HepG2 (cell line): ENCODE measurements around the gene RAB17. TPM values are rescaled to one million over a fixed set of nuclear protein-coding genes. Genes with fewer than 3 reads are reported as not detected.
A peak's percentile ranks its signal among the peaks of the same experiment; 100 is the strongest.

ENCODE experiments used
- ATAC-seq: fragments of 200-7000 bp; cut with Tn5 transposase; 3 replicates; pipeline ENCODE4 v1.9.1; 2020; ENCODE audit warnings: mild to moderate bottlenecking, moderate library complexity
- BruUV-seq: library from RNA; stranded (reverse); fragments of 400-500 nt; replicated peaks from 2 replicates; lab custom pipeline; 2021; lab: Mats Ljungman, UMichigan
- CTCF ChIA-PET: fragments of 300-600 bp; formaldehyde crosslinking; extraction: SDS; loops from one replicate; lab custom pipeline; 2021; ENCODE audit warnings: low total read pairs, inconsistent platforms, low intra/inter-chr PET ratio; lab: Yijun Ruan, JAX
- POLR2A ChIA-PET: fragments of 350-600 bp; sonication (Branson Sonifier 250); formaldehyde crosslinking; loops from one replicate; lab custom pipeline; 2020; ENCODE audit warnings: antibody characterized with exemption, inconsistent platforms; lab: Yijun Ruan, JAX
- DNase-seq: peaks from one replicate; pipeline ENCODE4 v3.0.0-alpha.2; 2015; ENCODE audit warnings: low spot score
- FAIRE-seq: peaks from 3 replicates; lab custom pipeline; 2011; peaks lifted over from hg19 to GRCh38; lab: Jason Lieb, UNC
- H2AFZ ChIP-seq: one replicate; pipeline ENCODE4 v1.6.1; 2011; ENCODE audit warnings: low read length, inconsistent platforms
- H3K27ac ChIP-seq: fragments of 300-600 bp; 3 replicates; pipeline ENCODE4 v1.8.0; 2011; ENCODE audit warnings: mixed run types, mild to moderate bottlenecking, mixed read lengths, low read length, inconsistent platforms; ENCODE audit not compliant: insufficient read depth; ENCODE audit errors: extremely low read length
- H3K27me3 ChIP-seq, 2 experiments: fragments of 200-600 bp in 1 of 2; 2 replicates in 1 of 2; 3 replicates in 1 of 2; pipeline versions ENCODE4 v1.6.0 to v1.8.0; 2011; ENCODE audit warnings: low read length in 2 of 2, mild to moderate bottlenecking in 2 of 2, moderate library complexity in 2 of 2, inconsistent platforms in 1 of 2; ENCODE audit not compliant: insufficient read depth in 2 of 2, control insufficient read depth in 1 of 2
- H3K36me3 ChIP-seq, 2 experiments: fragments of 200-600 bp in 1 of 2; replicated peaks in 1 of 2; 2 replicates in 1 of 2; 3 replicates in 1 of 2; pipeline versions ENCODE4 v1.5.1 to v1.8.0; 2011; ENCODE audit warnings: low read length in 2 of 2, inconsistent platforms in 1 of 2; ENCODE audit not compliant: insufficient read depth in 2 of 2, control insufficient read depth in 1 of 2
- H3K4me1 ChIP-seq: 2 replicates; pipeline ENCODE4 v1.5.1; 2012; ENCODE audit warnings: low read length, inconsistent platforms; ENCODE audit not compliant: insufficient read depth
- H3K4me2 ChIP-seq: 2 replicates; pipeline ENCODE4 v1.6.0; 2011; ENCODE audit warnings: low read depth, low read length, inconsistent platforms
- H3K4me3 ChIP-seq, 3 experiments: fragments of 200-600 bp in 1 of 3; sonication (generic), shearing (Covaris generic) in 1 of 3; replicated peaks in 1 of 3; 2 replicates each; pipeline ENCODE4 v1.5.1; 2011 to 2016; ENCODE audit warnings: low read length in 3 of 3, inconsistent platforms in 2 of 3, low read depth in 2 of 3, mild to moderate bottlenecking in 2 of 3, control low read depth in 1 of 3, mixed read lengths in 1 of 3; ENCODE audit not compliant: insufficient read depth in 1 of 3
- H3K79me2 ChIP-seq: one replicate; pipeline ENCODE4 v1.6.1; 2011; ENCODE audit warnings: low read length, inconsistent platforms; ENCODE audit not compliant: insufficient read depth
- H3K9ac ChIP-seq: 2 replicates; pipeline ENCODE4 v1.6.0; 2011; ENCODE audit warnings: mild to moderate bottlenecking, low read depth, low read length, inconsistent platforms; ENCODE audit not compliant: insufficient read depth
- H3K9me3 ChIP-seq: 2 replicates; pipeline ENCODE4 v1.5.1; 2012; ENCODE audit warnings: mild to moderate bottlenecking, low read length
- H4K20me1 ChIP-seq: 2 replicates; pipeline ENCODE4 v1.6.0; 2011; ENCODE audit warnings: inconsistent platforms, mild to moderate bottlenecking, low read length, moderate library complexity; ENCODE audit not compliant: insufficient read depth
- AGO1 ChIP-seq: fragments of 200-400 bp; formaldehyde crosslinking; IDR thresholded peaks from 2 replicates; pipeline ENCODE4 v1.6.1; 2017; ENCODE audit warnings: mild to moderate bottlenecking, low read depth, low read length, moderate library complexity; ENCODE audit not compliant: poor library complexity, severe bottlenecking
- AGO2 ChIP-seq: fragments of 200-400 bp; formaldehyde crosslinking; optimal IDR thresholded peaks from 2 replicates; pipeline ENCODE3; 2017; ENCODE audit warnings: mild to moderate bottlenecking, low read depth, low read length, moderate library complexity
- ARID5B ChIP-seq: IDR thresholded peaks from 2 replicates; pipeline ENCODE4 v1.4.0; 2020; ENCODE audit warnings: mild to moderate bottlenecking, missing genetic modification reagents
- MLXIP ChIP-seq: sonication (generic); formaldehyde crosslinking; IDR thresholded peaks from 2 replicates; pipeline ENCODE4 v1.9.0; 2021; ENCODE audit warnings: missing genetic modification reagents, borderline replicate concordance
- NR2C2 ChIP-seq: sonication (generic); formaldehyde crosslinking; IDR thresholded peaks from 2 replicates; pipeline ENCODE4 v1.4.0; 2020; ENCODE audit warnings: missing genetic modification reagents, mild to moderate bottlenecking, moderate library complexity, borderline replicate concordance
- ZNF143 ChIP-seq: sonication (generic); formaldehyde crosslinking; IDR thresholded peaks from 2 replicates; pipeline ENCODE4 v1.4.0; 2020; ENCODE audit warnings: missing genetic modification reagents
- ZNF605 ChIP-seq: sonication (generic); formaldehyde crosslinking; IDR thresholded peaks from 2 replicates; pipeline ENCODE4 v1.8.0; 2022; ENCODE audit warnings: mild to moderate bottlenecking, missing genetic modification reagents
- ZNF614 ChIP-seq: IDR thresholded peaks from 2 replicates; pipeline ENCODE4 v1.6.1; 2018; ENCODE audit warnings: missing biosample characterization, missing genetic modification reagents, inconsistent platforms, borderline replicate concordance
- ZNF720 ChIP-seq: sonication (generic); formaldehyde crosslinking; IDR thresholded peaks from 2 replicates; pipeline ENCODE4 v1.4.0; 2020; ENCODE audit warnings: missing genetic modification reagents
- WGBS: methylation state at CpG from one replicate; pipeline ENCODE4 v1.1.6; 2017; ENCODE audit warnings: low lambda C conversion rate; 5-methylcytosine and 5-hydroxymethylcytosine counted together
- in situ Hi-C: cut with HindIII; loops from 2 replicates; pipeline ENCODE4 v1.10.0; 2017; ENCODE audit warnings: low pct_unique_long_range_greater_than_20kb; ENCODE audit not compliant: extremely low pct_ligation_motif_present
- intact Hi-C: fragments of 100-400 bp; cut with micrococcal nuclease; formaldehyde crosslinking; loops from one replicate; pipeline ENCODE4 v1.10.0; 2022; ENCODE audit not compliant: unreplicated experiment
- polyA plus RNA-seq, 8 experiments: library from polyadenylated mRNA; depleted of rRNA in 3 of 8; stranded (reverse) in 7 of 8; unstranded in 1 of 8; fragments of >200 nt; fragmentation: Illumina TruSeq in 4 of 8; extraction: Trizol in 4 of 8; gene quantifications; 2 replicates each; pipeline versions ENCODE4 v1.2.1 to v1.2.3, GENCODE V29; 2011 to 2016; ENCODE audit warnings: low read depth in 4 of 8, missing spikeins in 1 of 8, mixed read lengths in 1 of 8; ENCODE audit not compliant: insufficient read depth in 1 of 8
- total RNA-seq, 5 experiments: library from RNA; depleted of rRNA; stranded (reverse); fragments of >200 nt; fragmentation: Illumina TruSeq; extraction: Trizol; gene quantifications; 2 replicates each; pipeline ENCODE4 v1.2.3, GENCODE V29; 2016; ENCODE audit warnings: low read depth in 1 of 5

RAB17 gene
- total and polyA plus RNA-seq, 2 of the 13 experiments (the other 11 are each of a cell fraction or from before 2014, with no cell fraction given), result 68.0 to 124 TPM

- no peak overlapping the region for H3K4me3 ChIP-seq
- BruUV-seq, result no TSS peak
- H3K36me3 ChIP-seq, result peaks cover 12 to 32% of the 10 kb centered on the region in 2 experiments
- no peak overlapping the region for H3K9ac ChIP-seq
- no peaks in the 10 kb centered on the region for H3K79me2 ChIP-seq
- no peak for DNase-seq
- no peaks in the 10 kb centered on the region for H3K9me3 ChIP-seq
- no peaks in the 10 kb centered on the region for H3K27me3 ChIP-seq
- H4K20me1 ChIP-seq, result no peaks in the 10 kb centered on the region
- ChIA-PET CTCF (interaction anchor here (4.9 kb wide), 1 partner anchor 63 kb away, joined by 109 read pairs; no protein-coding TSS in a partner anchor), POLR2A (interaction anchor here (1.2 kb wide), 1 partner anchor 62 kb away, joined by 3 read pairs; no protein-coding TSS in a partner anchor)
- H3K4me2 ChIP-seq, result no peak overlapping the region
- no peak for ATAC-seq
- no peak for TF ChIP-seq ZNF614 (CRISPR knock-in tag)
- TF ChIP-seq MLXIP (CRISPR knock-in tag), result no peak
- no peak for TF ChIP-seq ZNF720 (CRISPR knock-in tag)
- TF ChIP-seq ZNF605 (CRISPR knock-in tag), result 0 out of 2 replicates have a peak, but pooled peaks have one; percentile 29
- no peak for TF ChIP-seq ARID5B (CRISPR knock-in tag)
- peak; percentile 73 for TF ChIP-seq AGO2
- peak; percentile 59 for TF ChIP-seq AGO1
- peak; percentile 7; the same call in 1 of the 2 replicates for TF ChIP-seq ZNF143 (CRISPR knock-in tag)
- TF ChIP-seq NR2C2, result no peak
- intact Hi-C loops, result no loop called here
- H3K27ac ChIP-seq, result no peak overlapping the region
- no peak overlapping the region for H2AFZ ChIP-seq
- WGBS, result 93% methylated on average over 9 of the region's 9 CpGs
- in situ Hi-C loops, result loop anchor here (5.0 kb wide), 2 partner anchors 62 to 417 kb away; no protein-coding TSS in a partner anchor
- peaks cover 19% of the 10 kb centered on the region for H3K4me1 ChIP-seq
- no peak for FAIRE-seq
These were observed 16.1 kb downstream of the RAB17 start for GRCh38 chr2:237574467-237574866.
